Measurements from ENCODE around the gene JCAD. TPM values are rescaled to one million over a fixed set of nuclear protein-coding genes. Genes with fewer than 3 reads are reported as not detected.

Gene JCAD
- total and polyA plus RNA-seq, 4 donors, result 11.3 to 93.7 (median 27.1) TPM

GRCh38 chr10:29993319-29993915 is 66.0 kb downstream of the JCAD start:
- Histone ChIP-seq H3K4me1 (ENCODE audit: control insufficient read depth in 5 of 5, insufficient read depth in 5 of 5, low read length in 5 of 5) (peaks cover 0 to 20% (median 6%) of the 10 kb centered on the region in 5 donors), H3K9ac (ENCODE audit: insufficient read depth in 1 of 2, low read length in 2 of 2) (no peak overlapping the region), H3K27me3 (ENCODE audit: control insufficient read depth in 3 of 3, insufficient read depth in 3 of 3, low read length in 2 of 3) (no peaks in the 10 kb centered on the region), H3K36me3 (ENCODE audit: control insufficient read depth in 4 of 4, insufficient read depth in 4 of 4, low read length in 4 of 4) (no peaks in the 10 kb centered on the region), H3K27ac (ENCODE audit: low read depth in 1 of 2, low read length in 1 of 2) (no peak overlapping the region), H3K9me3 (ENCODE audit: control insufficient read depth in 4 of 4, insufficient read depth in 3 of 4, low read length in 3 of 4) (no peaks in the 10 kb centered on the region), H3K4me3 (no peak overlapping the region)
- no peak for ATAC-seq (ENCODE audit: insufficient read depth, low FRiP score)
- DNase-seq, result peak; percentile 69 to 83 (median 72)
- WGBS, 2 donors, result 76 to 86% methylated on average over 18 of the region's 18 CpGs
- no peak for TF ChIP-seq CTCF (IDR thresholded peaks at IDR 0.05; ENCODE audit: control extremely low read depth, extremely low read depth)

GRCh38 chr10:29992914-29993313 is 66.5 kb downstream of the JCAD start:
- no peak overlapping the region for H3K27ac ChIP-seq (ENCODE audit: low read depth in 1 of 2, low read length in 1 of 2)
- H3K36me3 ChIP-seq (ENCODE audit: control insufficient read depth in 4 of 4, insufficient read depth in 4 of 4, low read length in 4 of 4), result no peaks in the 10 kb centered on the region
- peak; percentile 31 to 71 (median 60) for DNase-seq
- 85 to 87% methylated on average over 4 of the region's 4 CpGs for WGBS, 2 donors
- no peaks in the 10 kb centered on the region for H3K27me3 ChIP-seq (ENCODE audit: control insufficient read depth in 3 of 3, insufficient read depth in 3 of 3, low read length in 2 of 3)
- no peak overlapping the region for H3K9ac ChIP-seq (ENCODE audit: insufficient read depth in 1 of 2, low read length in 2 of 2)
- ATAC-seq (ENCODE audit: insufficient read depth, low FRiP score), result no peak
- H3K4me1 ChIP-seq (ENCODE audit: control insufficient read depth in 5 of 5, insufficient read depth in 5 of 5, low read length in 5 of 5), result peaks cover 0 to 20% (median 4%) of the 10 kb centered on the region in 5 donors
- no peak for TF ChIP-seq CTCF (IDR thresholded peaks at IDR 0.05; ENCODE audit: control extremely low read depth, extremely low read depth)
- no peaks in the 10 kb centered on the region for H3K9me3 ChIP-seq (ENCODE audit: control insufficient read depth in 4 of 4, insufficient read depth in 3 of 4, low read length in 3 of 4)
- no peak overlapping the region for H3K4me3 ChIP-seq

- Histone ChIP-seq H3K9ac (ENCODE audit: insufficient read depth in 1 of 2, low read length in 2 of 2) (no peak overlapping the region), H3K36me3 (ENCODE audit: control insufficient read depth in 4 of 4, insufficient read depth in 4 of 4, low read length in 4 of 4) (no peaks in the 10 kb centered on the region), H3K9me3 (ENCODE audit: control insufficient read depth in 4 of 4, insufficient read depth in 3 of 4, low read length in 3 of 4) (no peaks in the 10 kb centered on the region), H3K4me1 (ENCODE audit: control insufficient read depth in 5 of 5, insufficient read depth in 5 of 5, low read length in 5 of 5) (peaks cover 0 to 20% (median 4%) of the 10 kb centered on the region in 5 donors), H3K4me3 (no peak overlapping the region), H3K27me3 (ENCODE audit: control insufficient read depth in 3 of 3, insufficient read depth in 3 of 3, low read length in 2 of 3) (no peaks in the 10 kb centered on the region), H3K27ac (ENCODE audit: low read depth in 1 of 2, low read length in 1 of 2) (no peak overlapping the region)
- TF ChIP-seq CTCF (IDR thresholded peaks at IDR 0.05; ENCODE audit: control extremely low read depth, extremely low read depth), result no peak
- no peak for ATAC-seq (ENCODE audit: insufficient read depth, low FRiP score)
- 92% methylated on average over 3 of the region's 3 CpGs for WGBS, 2 donors
- DNase-seq, result no peak
These were observed 68.0 kb downstream of the JCAD start for GRCh38 chr10:29991382-29991781.

GRCh38 chr10:29987471-29987870 is 71.9 kb downstream of the JCAD start:
- ATAC-seq (ENCODE audit: insufficient read depth, low FRiP score) (no peak), DNase-seq (no peak)
- no peak overlapping the region for H3K9ac ChIP-seq (ENCODE audit: insufficient read depth in 1 of 2, low read length in 2 of 2)
- no peaks in the 10 kb centered on the region for H3K36me3 ChIP-seq (ENCODE audit: control insufficient read depth in 4 of 4, insufficient read depth in 4 of 4, low read length in 4 of 4)
- 74 to 87% methylated on average over 4 of the region's 4 CpGs for WGBS, 2 donors
- no peak overlapping the region for H3K4me3 ChIP-seq
- H3K27ac ChIP-seq (ENCODE audit: low read depth in 1 of 2, low read length in 1 of 2), result no peak overlapping the region
- H3K9me3 ChIP-seq (ENCODE audit: control insufficient read depth in 4 of 4, insufficient read depth in 3 of 4, low read length in 3 of 4), result peaks cover 0 to 7% (median 2%) of the 10 kb centered on the region in 4 donors
- no peak for TF ChIP-seq CTCF (IDR thresholded peaks at IDR 0.05; ENCODE audit: control extremely low read depth, extremely low read depth)
- H3K4me1 ChIP-seq (ENCODE audit: control insufficient read depth in 5 of 5, insufficient read depth in 5 of 5, low read length in 5 of 5), result peaks cover 0 to under 1% (median 0%) of the 10 kb centered on the region in 5 donors
- no peaks in the 10 kb centered on the region for H3K27me3 ChIP-seq (ENCODE audit: control insufficient read depth in 3 of 3, insufficient read depth in 3 of 3, low read length in 2 of 3)
